Measurements from ENCODE around the gene KCNAB1.

DNA sequence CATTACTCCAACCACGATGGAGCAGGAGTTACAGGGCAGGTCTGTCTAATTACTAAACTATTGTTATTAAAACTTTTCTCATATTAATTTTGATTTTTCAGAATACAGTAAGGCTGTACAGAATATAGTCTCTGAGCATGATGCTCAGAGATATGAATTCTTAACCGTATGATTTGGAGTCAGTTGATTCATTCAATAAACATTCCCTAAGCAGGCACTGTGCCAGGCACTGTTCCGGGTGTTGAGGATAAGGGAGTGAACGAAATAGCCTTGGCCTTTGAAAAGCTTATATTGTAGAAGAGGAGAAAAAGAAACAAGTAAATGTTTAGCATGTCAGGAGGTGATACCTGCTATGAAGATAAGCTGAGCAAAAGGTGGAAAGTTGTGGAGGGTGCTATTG, 187.3 kb downstream of the KCNAB1 start:
- TF ChIP-seq, protein P1, sequence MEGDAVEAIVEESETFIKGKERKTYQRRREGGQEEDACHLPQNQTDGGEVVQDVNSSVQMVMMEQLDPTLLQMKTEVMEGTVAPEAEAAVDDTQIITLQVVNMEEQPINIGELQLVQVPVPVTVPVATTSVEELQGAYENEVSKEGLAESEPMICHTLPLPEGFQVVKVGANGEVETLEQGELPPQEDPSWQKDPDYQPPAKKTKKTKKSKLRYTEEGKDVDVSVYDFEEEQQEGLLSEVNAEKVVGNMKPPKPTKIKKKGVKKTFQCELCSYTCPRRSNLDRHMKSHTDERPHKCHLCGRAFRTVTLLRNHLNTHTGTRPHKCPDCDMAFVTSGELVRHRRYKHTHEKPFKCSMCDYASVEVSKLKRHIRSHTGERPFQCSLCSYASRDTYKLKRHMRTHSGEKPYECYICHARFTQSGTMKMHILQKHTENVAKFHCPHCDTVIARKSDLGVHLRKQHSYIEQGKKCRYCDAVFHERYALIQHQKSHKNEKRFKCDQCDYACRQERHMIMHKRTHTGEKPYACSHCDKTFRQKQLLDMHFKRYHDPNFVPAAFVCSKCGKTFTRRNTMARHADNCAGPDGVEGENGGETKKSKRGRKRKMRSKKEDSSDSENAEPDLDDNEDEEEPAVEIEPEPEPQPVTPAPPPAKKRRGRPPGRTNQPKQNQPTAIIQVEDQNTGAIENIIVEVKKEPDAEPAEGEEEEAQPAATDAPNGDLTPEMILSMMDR (IDR thresholded peaks at IDR 0.05) = no peak
- TF ChIP-seq POLR2A (IDR thresholded peaks at IDR 0.05) (no peak), POLR2AphosphoS5 (IDR thresholded peaks at IDR 0.05; ENCODE audit: insufficient read depth in 1 of 2, low read depth in 1 of 2) (no peak)
